Upper lobe of left lung (tissue), 4 donors: ENCODE results near the gene GPR68.
A peak's percentile ranks its signal among the peaks of the same experiment; 100 is the strongest.

Experiments
- CTCF ChIP-seq, 6 experiments: fragments of 450-650 bp in 4 of 6; fragments of 200-600 bp in 2 of 6; sonication (generic) in 2 of 6; IDR thresholded peaks; one replicate each; pipeline ENCODE4 v1.5.1; 2016 to 2019; ENCODE audit warnings: antibody characterized with exemption in 6 of 6
- POLR2A ChIP-seq, 4 donors: fragments of 450-650 bp; IDR thresholded peaks; one replicate each; pipeline ENCODE4 v1.5.1; 2016 to 2017; ENCODE audit warnings: antibody characterized with exemption in 4 of 4, mild to moderate bottlenecking in 2 of 4
- POLR2AphosphoS5 ChIP-seq, 2 donors: sonication (generic); formaldehyde crosslinking; IDR thresholded peaks; one replicate each; pipeline ENCODE4 v1.5.1; 2017; ENCODE audit warnings: antibody characterized with exemption in 2 of 2

DNA sequence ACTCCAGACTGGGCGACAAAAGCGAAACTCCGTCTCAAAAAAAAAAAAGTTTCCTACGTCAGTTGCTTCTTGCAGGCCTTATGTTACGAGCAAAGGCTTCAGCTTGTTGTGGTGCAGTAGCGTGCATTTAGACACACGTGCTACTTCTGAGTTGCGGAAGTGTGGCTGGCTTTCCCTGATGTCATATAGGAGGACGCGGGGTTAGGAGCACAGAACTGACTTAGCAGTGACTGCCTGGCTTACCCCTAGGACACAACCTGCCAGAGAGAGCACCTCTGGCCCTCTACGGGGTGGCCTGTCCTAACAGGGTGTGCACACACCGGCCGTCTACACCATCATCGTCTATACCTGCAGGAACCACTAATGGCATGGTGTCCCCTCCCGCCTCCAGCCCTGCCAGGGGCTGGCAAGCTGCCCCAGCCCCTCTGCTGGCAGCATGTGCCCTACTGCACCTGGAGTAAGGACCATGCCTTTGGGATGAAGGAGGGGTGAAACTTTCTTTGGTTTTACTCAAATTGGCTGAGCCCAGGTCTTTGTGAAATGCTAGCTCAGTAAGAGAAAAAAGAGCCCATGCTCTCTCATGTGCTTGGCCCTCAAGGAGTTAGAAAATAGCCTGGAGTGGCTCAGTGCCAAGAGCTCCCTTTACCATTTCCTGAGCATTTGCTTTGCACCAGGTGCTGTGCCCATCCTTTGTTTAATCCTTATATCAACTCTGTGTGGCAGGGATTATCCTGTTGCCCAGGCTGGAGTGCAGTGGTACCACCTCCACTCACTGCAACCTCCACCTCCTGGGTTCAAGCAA lies 1.7 kb upstream of the GPR68 start:
- TF ChIP-seq CTCF (IDR thresholded peaks at IDR 0.05), result no peak
- TF ChIP-seq POLR2A (IDR thresholded peaks at IDR 0.05), result peak in 1 of 4 donors; percentile 28
- no peak for TF ChIP-seq POLR2AphosphoS5 (IDR thresholded peaks at IDR 0.05)
